PC-3 (cell line): Measurements from ENCODE around the gene CHAMP1.
"Not testable (repeated sequence)": the region's sequence is repeated elsewhere in the genome, so short reads cannot be mapped to it uniquely, and the experiment has no call there.

Source experiments
- CTCF ChIP-seq: fragments of 300-600 bp; sonication (generic); conservative IDR thresholded peaks from 2 replicates; pipeline ENCODE4 v1.5.1; 2017; ENCODE audit warnings: antibody characterized with exemption, low read depth, mild to moderate bottlenecking, low read length
- EZH2 ChIP-seq: fragments of 300-600 bp; sonication (generic); IDR thresholded peaks from one replicate; pipeline ENCODE4 v1.6.1; 2017; ENCODE audit warnings: antibody characterized with exemption, mild to moderate bottlenecking, low read length; ENCODE audit not compliant: unreplicated experiment

GRCh38 chr13:114333881-114334280, 19.6 kb downstream of the CHAMP1 start:
- TF ChIP-seq CTCF, EZH2: not testable (repeated sequence)
